K562 (cell line): Measurements from ENCODE around the gene TOGARAM2. TPM values are rescaled to one million over a fixed set of nuclear protein-coding genes. Genes with fewer than 3 reads are reported as not detected.
A peak's percentile ranks its signal among the peaks of the same experiment; 100 is the strongest.

Experiments
- ATAC-seq: fragments of 200-7000 bp; cut with Tn5 transposase; 3 replicates; pipeline ENCODE4 v1.9.1; 2020; ENCODE audit warnings: moderate library complexity
- BruUV-seq: library from RNA; stranded (reverse); fragments of 400-500 nt; replicated peaks from 2 replicates; lab custom pipeline; 2021; lab: Mats Ljungman, UMichigan
- CTCF ChIA-PET: fragments of 300-600 bp; formaldehyde crosslinking; extraction: SDS; loops from one replicate; lab custom pipeline; 2021; ENCODE audit warnings: low intra/inter-chr PET ratio; lab: Yijun Ruan, JAX
- POLR2A ChIA-PET: fragments of 300-600, 350-650 bp; sonication (Branson Sonifier 250); formaldehyde crosslinking; extraction: SDS; loops from one replicate; lab custom pipeline; 2021; ENCODE audit warnings: antibody characterized with exemption, inconsistent platforms; lab: Yijun Ruan, JAX
- DNase-seq, 4 experiments: peaks; one replicate each; pipeline versions ENCODE4 v3.0.0 to v3.0.0-alpha.2; 2011 to 2018; ENCODE audit warnings: low spot score in 3 of 4, mixed read lengths in 3 of 4; ENCODE audit errors: extremely low read depth in 1 of 4
- FAIRE-seq: peaks from 2 replicates; lab custom pipeline; 2011; peaks lifted over from hg19 to GRCh38; lab: Jason Lieb, UNC
- H2AFZ ChIP-seq: 2 replicates; pipeline ENCODE4 v1.6.0; 2011; ENCODE audit warnings: low read depth, low read length, control low read depth, inconsistent platforms
- H3K27ac ChIP-seq: fragments of 200-600 bp; 3 replicates; pipeline ENCODE4 v1.8.0; 2011; ENCODE audit warnings: low read depth, mild to moderate bottlenecking, control low read depth, inconsistent platforms, low read length, moderate library complexity, mixed read lengths; ENCODE audit errors: extremely low read depth
- H3K27me3 ChIP-seq, 2 experiments: fragments of 300-600 bp in 1 of 2; 2 replicates in 1 of 2; 3 replicates in 1 of 2; pipeline versions ENCODE4 v1.6.0 to v1.8.0; 2011; ENCODE audit warnings: inconsistent platforms in 2 of 2, low read length in 2 of 2, mild to moderate bottlenecking in 1 of 2, mixed read lengths in 1 of 2, moderate library complexity in 1 of 2; ENCODE audit not compliant: control insufficient read depth in 2 of 2, insufficient read depth in 2 of 2
- H3K36me3 ChIP-seq: fragments of 300-600 bp; 3 replicates; pipeline ENCODE4 v1.8.0; 2011; ENCODE audit warnings: mild to moderate bottlenecking, low read length, inconsistent platforms; ENCODE audit not compliant: control insufficient read depth, insufficient read depth
- H3K4me1 ChIP-seq, 2 experiments: fragments of 200-600 bp in 1 of 2; replicated peaks in 1 of 2; 2 replicates in 1 of 2; 3 replicates in 1 of 2; pipeline versions ENCODE4 v1.5.1 to v1.8.0; 2011; ENCODE audit warnings: inconsistent platforms in 2 of 2, low read length in 2 of 2, mild to moderate bottlenecking in 1 of 2, mixed read lengths in 1 of 2, moderate library complexity in 1 of 2; ENCODE audit not compliant: control insufficient read depth in 2 of 2, insufficient read depth in 2 of 2
- H3K4me2 ChIP-seq: 2 replicates; pipeline ENCODE4 v1.6.1; 2011; ENCODE audit warnings: low read length, control low read depth, inconsistent platforms, mixed read lengths; ENCODE audit not compliant: insufficient read depth
- H3K4me3 ChIP-seq: fragments of 200-600 bp; sonication (generic), shearing (Covaris generic); 2 replicates; pipeline ENCODE4 v1.5.1; 2016; ENCODE audit warnings: control low read depth, inconsistent platforms
- H3K79me2 ChIP-seq: fragments of 200-600 bp; 3 replicates; pipeline ENCODE4 v1.8.0; 2011; ENCODE audit warnings: low read length, inconsistent platforms; ENCODE audit not compliant: control insufficient read depth, insufficient read depth
- H3K9ac ChIP-seq, 2 experiments: 2 replicates each; pipeline versions ENCODE4 v1.6.0 to v1.6.1; 2011; ENCODE audit warnings: low read depth in 2 of 2, low read length in 2 of 2, control low read depth in 1 of 2, inconsistent platforms in 1 of 2, mild to moderate bottlenecking in 1 of 2, mixed read lengths in 1 of 2; ENCODE audit not compliant: insufficient read depth in 1 of 2
- H3K9me1 ChIP-seq: one replicate; pipeline ENCODE4 v1.6.0; 2011; ENCODE audit warnings: inconsistent platforms, mild to moderate bottlenecking, low read length, moderate library complexity; ENCODE audit not compliant: control insufficient read depth, insufficient read depth
- H3K9me3 ChIP-seq: replicated peaks from 2 replicates; pipeline ENCODE4 v1.5.1; 2011; ENCODE audit warnings: low read depth, low read length, inconsistent platforms; ENCODE audit not compliant: control insufficient read depth, insufficient read depth
- H4K20me1 ChIP-seq: replicated peaks from 2 replicates; pipeline ENCODE4 v1.6.1; 2011; ENCODE audit warnings: low read length, inconsistent platforms, mixed read lengths; ENCODE audit not compliant: control insufficient read depth, insufficient read depth
- KDM2B ChIP-seq: fragments of 250-450 bp; sonication (Bioruptor Pico); IDR thresholded peaks from 2 replicates; pipeline ENCODE4 v1.8.0; 2021; ENCODE audit warnings: mild to moderate bottlenecking, moderate library complexity
- RBM25 ChIP-seq: fragments of 200-400 bp; formaldehyde crosslinking; IDR thresholded peaks from 2 replicates; pipeline ENCODE4 v1.6.1; 2018; ENCODE audit warnings: low read length, low read depth, moderate library complexity; ENCODE audit not compliant: severe bottlenecking
- SUPT5H ChIP-seq: fragments of 450-650 bp; IDR thresholded peaks from 2 replicates; pipeline ENCODE4 v1.6.1; 2016
- ZKSCAN1 ChIP-seq: fragments of 150-350 bp; IDR thresholded peaks from 2 replicates; pipeline ENCODE4 v1.6.1; 2016; ENCODE audit warnings: low read depth, low read length
- ZNF316 ChIP-seq: fragments of 450-650 bp; IDR thresholded peaks from 2 replicates; pipeline ENCODE4 v1.6.1; 2016
- WGBS: fragments of 100-300 bp; shearing (Covaris generic); methylation state at CpG from one replicate; pipeline ENCODE4 v1.1.6; 2016; ENCODE audit warnings: low coverage, mixed read lengths; ENCODE audit not compliant: insufficient coverage; ENCODE audit errors: missing lambda C conversion rate; 5-methylcytosine and 5-hydroxymethylcytosine counted together
- in situ Hi-C: fragments of 300-500 bp; cut with MboI; formaldehyde crosslinking; loops from 4 replicates; pipeline ENCODE4 v1.15.0; 2018; ENCODE audit warnings: inconsistent platforms, mixed read lengths
- intact Hi-C: fragments of 100-400 bp; cut with micrococcal nuclease; formaldehyde crosslinking; loops from 2 replicates; pipeline ENCODE4 v1.14.2; 2022
- polyA plus RNA-seq, 8 experiments: library from polyadenylated mRNA; depleted of rRNA in 4 of 8; stranded (reverse) in 5 of 8; unstranded in 3 of 8; fragments of >200 nt; fragmentation: Nextera tagmentation in 2 of 8; fragmentation: Illumina TruSeq in 1 of 8; extraction: Ambion mirVana in 2 of 8; extraction: Trizol in 1 of 8; gene quantifications; 2 replicates each; pipeline versions ENCODE4 v1.2.1 to v1.2.3, GENCODE V29; 2011 to 2014; ENCODE audit warnings: inconsistent platforms in 1 of 8, missing spikeins in 1 of 8
- total RNA-seq, 7 experiments: library from RNA; depleted of rRNA in 6 of 7; stranded (reverse); fragments of >200 nt in 6 of 7; fragmentation: Illumina TruSeq in 2 of 7; extraction: Trizol in 2 of 7; gene quantifications; 2 replicates each; pipeline versions ENCODE4 v1.2.1 to v1.2.3, GENCODE V29; 2011 to 2021; ENCODE audit warnings: low replicate concordance in 1 of 7

The TOGARAM2 gene
- total and polyA plus RNA-seq, 9 of the 15 experiments (the other 6 are each of a cell fraction or from before 2014, with no cell fraction given): not detected

GRCh38 chr2:28941008-28941407 lies 40.1 kb upstream of the TOGARAM2 start (continued):
- TF ChIP-seq ZKSCAN1: no peak

GRCh38 chr2:28944535-28945248 lies 36.4 kb upstream of the TOGARAM2 start:
- no peaks in the 10 kb centered on the region for H3K4me1 ChIP-seq
- BruUV-seq: no TSS peak
- ChIA-PET CTCF (no interaction called here), POLR2A (interaction anchor here (0.9 kb wide), 1 partner anchor 12 kb away, joined by 3 read pairs; no protein-coding TSS in a partner anchor)
- no peak for ATAC-seq
- H3K36me3 ChIP-seq: peaks cover 88% of the 10 kb centered on the region
- H3K9ac ChIP-seq: no peak overlapping the region
- H4K20me1 ChIP-seq: no peaks in the 10 kb centered on the region
- no peaks in the 10 kb centered on the region for H3K27me3 ChIP-seq
- H3K9me1 ChIP-seq: no peaks in the 10 kb centered on the region
- no peak for TF ChIP-seq RBM25
- no peak for TF ChIP-seq KDM2B (CRISPR knock-in tag)
- TF ChIP-seq SUPT5H: no peak
- TF ChIP-seq ZNF316: 0 out of 2 replicates have a peak, but pooled peaks have one; percentile 9
- TF ChIP-seq, all 486 proteins: peak for 1
- no peak overlapping the region for H3K4me2 ChIP-seq
- intact Hi-C loops (no loop called here), in situ Hi-C loops (no loop called here)
- no peak overlapping the region for H3K27ac ChIP-seq
- DNase-seq: no peak
- no peak overlapping the region for H3K4me3 ChIP-seq
- H3K9me3 ChIP-seq: peaks cover 3% of the 10 kb centered on the region
- WGBS: 93% methylated on average over 14 of the region's 14 CpGs
- FAIRE-seq: no peak
- peaks cover 3% of the 10 kb centered on the region; the same call in 1 of the 3 replicates for H3K79me2 ChIP-seq
- no peak overlapping the region for H2AFZ ChIP-seq
